ENCODE results near the gene ASB1. TPM values are rescaled to one million over a fixed set of nuclear protein-coding genes. Genes with fewer than 3 reads are reported as not detected.

The ASB1 gene
- total RNA-seq, 1 experiment from 2014 or later, result 46.0 TPM

DNA sequence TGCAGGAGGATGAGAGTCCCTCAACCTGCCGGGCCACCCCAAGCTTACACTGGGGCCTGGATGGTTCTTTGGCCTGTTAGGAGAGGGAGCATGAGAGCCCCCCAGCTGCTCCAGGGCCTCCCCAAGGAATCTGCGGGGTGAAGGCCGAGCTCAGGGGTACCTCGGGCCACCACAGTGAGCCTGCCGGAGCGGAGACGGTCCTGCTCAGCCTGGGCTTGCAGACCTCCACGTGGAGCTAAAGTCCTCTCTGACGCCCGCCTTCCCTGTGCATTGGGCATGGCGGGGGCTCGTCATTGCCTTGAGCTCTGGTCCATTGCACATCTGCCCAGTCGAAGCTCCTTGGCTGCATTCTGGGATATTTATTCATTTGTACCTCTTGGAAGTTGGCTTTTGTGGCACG is 62.7 kb downstream of the ASB1 start:
- H4K5ac ChIP-seq (ENCODE audit: insufficient read length, low read depth, low read length), result no peak overlapping the region
- H3K27me3 ChIP-seq (ENCODE audit: insufficient read depth, low read length), result no peaks in the 10 kb centered on the region
- H3K23ac ChIP-seq (ENCODE audit: insufficient read length, low read depth, low read length), result no peak overlapping the region
- no peaks in the 10 kb centered on the region for H3K36me3 Mint-ChIP-seq (ENCODE audit: insufficient read depth in 1 of 3, low read depth in 3 of 3)
- H3T11ph ChIP-seq (ENCODE audit: low read length), result no peak overlapping the region
- DNase-seq, result no peak
- no peak overlapping the region for H2BK12ac ChIP-seq (ENCODE audit: insufficient read length, low read depth, low read length)
- H2BK120ac ChIP-seq (ENCODE audit: low read depth, low read length, poor library complexity, severe bottlenecking), result no peak overlapping the region
- H3K56ac ChIP-seq (ENCODE audit: insufficient read length, low read depth, low read length), result no peak overlapping the region
- no peak overlapping the region for H3K9ac ChIP-seq (ENCODE audit: extremely low read depth, insufficient read length, low read length)
- H3K27ac Mint-ChIP-seq, result no peak overlapping the region
- TF ChIP-seq, protein P1, sequence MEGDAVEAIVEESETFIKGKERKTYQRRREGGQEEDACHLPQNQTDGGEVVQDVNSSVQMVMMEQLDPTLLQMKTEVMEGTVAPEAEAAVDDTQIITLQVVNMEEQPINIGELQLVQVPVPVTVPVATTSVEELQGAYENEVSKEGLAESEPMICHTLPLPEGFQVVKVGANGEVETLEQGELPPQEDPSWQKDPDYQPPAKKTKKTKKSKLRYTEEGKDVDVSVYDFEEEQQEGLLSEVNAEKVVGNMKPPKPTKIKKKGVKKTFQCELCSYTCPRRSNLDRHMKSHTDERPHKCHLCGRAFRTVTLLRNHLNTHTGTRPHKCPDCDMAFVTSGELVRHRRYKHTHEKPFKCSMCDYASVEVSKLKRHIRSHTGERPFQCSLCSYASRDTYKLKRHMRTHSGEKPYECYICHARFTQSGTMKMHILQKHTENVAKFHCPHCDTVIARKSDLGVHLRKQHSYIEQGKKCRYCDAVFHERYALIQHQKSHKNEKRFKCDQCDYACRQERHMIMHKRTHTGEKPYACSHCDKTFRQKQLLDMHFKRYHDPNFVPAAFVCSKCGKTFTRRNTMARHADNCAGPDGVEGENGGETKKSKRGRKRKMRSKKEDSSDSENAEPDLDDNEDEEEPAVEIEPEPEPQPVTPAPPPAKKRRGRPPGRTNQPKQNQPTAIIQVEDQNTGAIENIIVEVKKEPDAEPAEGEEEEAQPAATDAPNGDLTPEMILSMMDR (conservative IDR thresholded peaks at IDR 0.05), result no peak
- no peak overlapping the region for H3K4ac ChIP-seq (ENCODE audit: low read depth, low read length)
- H3K9me3 Mint-ChIP-seq, result no peaks in the 10 kb centered on the region
- no peaks in the 10 kb centered on the region for H3K4me1 ChIP-seq (ENCODE audit: insufficient read depth, low read length)
- H3K9me3 ChIP-seq (ENCODE audit: control insufficient read depth, low read depth, low read length), result peaks cover 11% of the 10 kb centered on the region
- H2AK5ac ChIP-seq (ENCODE audit: insufficient read length, low read length), result no peak overlapping the region
- H2BK20ac ChIP-seq (ENCODE audit: low read depth, low read length, poor library complexity, severe bottlenecking), result no peak overlapping the region
- no peak overlapping the region for H3K18ac ChIP-seq (ENCODE audit: insufficient read length, low read depth, low read length)
- no peaks in the 10 kb centered on the region for H3K79me1 ChIP-seq (ENCODE audit: insufficient read depth, low read depth, low read length, poor library complexity, severe bottlenecking)
- H4K8ac ChIP-seq (replicated peaks; ENCODE audit: insufficient read length, low read depth, low read length), result no peak overlapping the region
- no peak overlapping the region for H2BK5ac ChIP-seq (ENCODE audit: insufficient read length, low read length)
- no peak overlapping the region for H3K27ac ChIP-seq (ENCODE audit: insufficient read length, low read depth, low read length)
- no peaks in the 10 kb centered on the region for H4K20me1 ChIP-seq (ENCODE audit: control insufficient read depth, insufficient read depth, insufficient read length)
- H2BK15ac ChIP-seq (ENCODE audit: low read depth, low read length), result no peak overlapping the region
- H2AFZ ChIP-seq (ENCODE audit: low read length), result no peak overlapping the region
- no CpG with 5 or more reads among the region's 14 CpGs for WGBS (ENCODE audit: extremely low coverage, insufficient read length, low lambda C conversion rate)
- H4K91ac ChIP-seq (ENCODE audit: insufficient read length, low read depth, low read length), result no peak overlapping the region
- no peaks in the 10 kb centered on the region for H3K79me2 ChIP-seq (ENCODE audit: insufficient read depth, low read length)
- peaks cover 10 to 12% of the 10 kb centered on the region in 2 experiments for H3K4me1 Mint-ChIP-seq
- peaks cover 4% of the 10 kb centered on the region for H3K27me3 Mint-ChIP-seq (ENCODE audit: low read depth)
- H3K4me2 ChIP-seq (ENCODE audit: insufficient read depth, insufficient read length, low read length), result no peak overlapping the region
- H3K14ac ChIP-seq (ENCODE audit: insufficient read depth, low read length), result no peak overlapping the region
- H3K4me3 Mint-ChIP-seq, result no peak overlapping the region
- H3K23me2 ChIP-seq (ENCODE audit: insufficient read length, low read depth, low read length, poor library complexity, severe bottlenecking), result no peaks in the 10 kb centered on the region
